GM12872 (cell line): ENCODE results near the gene POC1A.

Source experiments
- TF ChIP-seq, protein P1 (sequence below): IDR thresholded peaks from 3 replicates; pipeline ENCODE4 v1.5.1; 2011; ENCODE audit warnings: low read depth, mild to moderate bottlenecking, low read length, moderate library complexity; ENCODE audit not compliant: insufficient read depth

The POC1A gene

DNA sequence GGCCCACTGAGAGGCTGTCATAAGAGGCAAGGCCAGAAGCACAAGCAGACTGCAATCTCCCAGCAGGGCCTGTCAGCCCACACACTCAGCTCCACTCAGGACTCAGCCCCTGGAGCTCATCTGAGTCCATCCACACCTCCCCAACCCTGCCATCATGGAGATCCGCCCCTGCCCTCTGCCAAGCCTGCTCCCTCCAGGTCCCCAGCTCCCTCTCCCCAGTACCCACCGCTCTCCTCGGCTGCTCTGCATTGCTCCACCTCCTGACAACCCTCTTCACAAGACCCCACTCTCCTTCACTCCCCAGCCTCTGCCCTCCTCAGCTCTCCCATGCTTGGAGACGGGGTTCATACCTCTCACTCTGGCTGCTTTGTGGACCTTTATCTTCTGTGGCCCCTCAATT, 11.1 kb downstream of the POC1A start:
- TF ChIP-seq, protein P1, sequence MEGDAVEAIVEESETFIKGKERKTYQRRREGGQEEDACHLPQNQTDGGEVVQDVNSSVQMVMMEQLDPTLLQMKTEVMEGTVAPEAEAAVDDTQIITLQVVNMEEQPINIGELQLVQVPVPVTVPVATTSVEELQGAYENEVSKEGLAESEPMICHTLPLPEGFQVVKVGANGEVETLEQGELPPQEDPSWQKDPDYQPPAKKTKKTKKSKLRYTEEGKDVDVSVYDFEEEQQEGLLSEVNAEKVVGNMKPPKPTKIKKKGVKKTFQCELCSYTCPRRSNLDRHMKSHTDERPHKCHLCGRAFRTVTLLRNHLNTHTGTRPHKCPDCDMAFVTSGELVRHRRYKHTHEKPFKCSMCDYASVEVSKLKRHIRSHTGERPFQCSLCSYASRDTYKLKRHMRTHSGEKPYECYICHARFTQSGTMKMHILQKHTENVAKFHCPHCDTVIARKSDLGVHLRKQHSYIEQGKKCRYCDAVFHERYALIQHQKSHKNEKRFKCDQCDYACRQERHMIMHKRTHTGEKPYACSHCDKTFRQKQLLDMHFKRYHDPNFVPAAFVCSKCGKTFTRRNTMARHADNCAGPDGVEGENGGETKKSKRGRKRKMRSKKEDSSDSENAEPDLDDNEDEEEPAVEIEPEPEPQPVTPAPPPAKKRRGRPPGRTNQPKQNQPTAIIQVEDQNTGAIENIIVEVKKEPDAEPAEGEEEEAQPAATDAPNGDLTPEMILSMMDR, result no peak

DNA sequence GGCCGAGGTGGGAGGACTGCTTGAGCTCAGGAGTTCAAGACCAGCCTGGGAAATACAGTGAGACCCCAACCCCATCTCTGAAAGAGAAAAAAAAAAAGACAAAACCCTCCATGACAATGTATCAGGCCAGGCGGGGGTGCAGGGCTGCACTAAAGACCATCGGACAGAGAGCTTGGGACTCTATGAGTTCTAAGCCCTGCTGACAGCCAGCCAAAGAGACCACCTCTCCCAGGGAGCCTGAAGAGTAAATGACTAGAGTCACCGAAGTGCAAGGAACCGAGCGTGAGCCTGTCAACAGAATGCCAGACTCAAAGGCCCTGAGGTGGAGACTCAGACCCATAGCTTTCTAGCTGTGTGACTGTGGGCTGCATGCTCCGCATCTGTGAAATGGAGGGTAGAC, 12.5 kb downstream of the POC1A start:
- TF ChIP-seq, protein P1, result no peak

DNA sequence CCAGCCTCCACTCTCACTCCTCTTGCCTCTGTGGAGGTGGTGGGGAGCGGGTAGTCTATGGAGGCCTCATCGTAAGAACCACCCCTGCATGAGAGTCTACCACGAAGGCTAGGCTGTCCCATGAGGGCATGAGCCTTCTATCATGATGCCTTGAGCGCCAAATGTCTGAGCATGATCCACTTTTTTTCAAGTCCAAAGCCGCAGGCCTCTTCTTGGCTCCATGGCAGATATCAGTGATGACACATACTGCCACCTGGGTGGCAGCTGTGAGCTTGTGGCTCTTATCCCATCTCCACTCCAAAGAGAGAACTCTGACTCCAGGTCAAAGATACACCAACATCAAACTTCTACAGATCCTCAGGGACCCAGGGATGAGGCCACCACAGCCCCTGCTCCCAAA, 13.5 kb downstream of the POC1A start:
- TF ChIP-seq, protein P1, result no peak

DNA sequence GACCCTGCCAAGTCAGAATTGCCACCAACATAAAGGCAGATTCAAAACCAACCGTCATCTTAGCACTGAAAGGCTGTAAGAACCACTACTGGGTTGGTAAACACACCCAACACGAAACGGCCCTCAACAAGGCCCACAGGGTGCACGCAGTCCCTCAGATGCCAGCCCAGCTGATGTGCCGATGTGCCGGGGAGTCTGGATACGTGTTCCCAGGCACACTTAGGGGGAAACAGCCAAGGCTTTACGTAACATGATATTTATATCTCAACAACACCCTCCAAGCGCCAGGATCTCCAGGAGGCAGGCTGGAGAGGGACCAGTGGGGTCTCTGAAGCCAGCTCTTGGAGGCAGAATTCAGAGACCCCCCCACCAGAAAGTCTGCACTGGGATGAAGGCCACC, 14.2 kb downstream of the POC1A start:
- TF ChIP-seq, protein P1, result no peak

DNA sequence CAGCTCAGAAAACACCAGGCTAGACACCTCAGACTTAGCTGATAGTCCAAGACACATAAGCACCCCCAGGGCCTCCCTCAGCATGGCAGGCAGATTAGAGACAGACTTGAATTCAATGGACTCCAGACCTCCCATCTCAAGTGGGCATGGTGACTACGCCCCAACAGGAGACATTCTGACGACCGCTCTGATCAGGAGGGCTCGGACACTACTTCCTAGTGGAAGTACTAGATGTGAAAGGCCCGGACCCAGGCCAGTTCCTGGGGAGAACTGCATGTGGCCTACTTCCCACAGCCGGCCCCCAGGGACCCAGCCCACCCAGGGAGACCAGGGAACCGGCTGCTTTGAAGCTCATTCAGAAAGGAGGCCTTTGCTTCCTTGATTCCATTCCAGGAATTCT, 16.9 kb downstream of the POC1A start:
- TF ChIP-seq, protein P1, result no peak

DNA sequence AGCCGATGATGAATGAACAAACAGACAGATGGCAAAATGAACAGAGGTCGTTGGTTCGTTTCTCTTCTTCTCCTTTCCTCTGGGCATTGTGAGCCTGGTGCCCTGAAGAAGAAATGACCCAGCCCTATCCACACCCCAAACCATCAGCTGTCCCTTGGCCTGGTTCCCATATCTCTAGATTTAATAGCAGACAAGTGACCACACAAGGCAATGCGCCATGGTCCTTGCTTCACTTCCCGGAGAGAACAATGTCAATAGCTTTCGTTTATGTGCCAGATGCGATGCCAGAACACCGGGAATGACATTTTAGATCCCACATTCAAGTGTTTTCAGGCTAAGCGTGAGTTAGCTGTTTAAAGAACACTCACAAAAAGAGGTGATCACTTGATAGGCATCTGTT, 17.7 kb downstream of the POC1A start:
- TF ChIP-seq, protein P1, result no peak

DNA sequence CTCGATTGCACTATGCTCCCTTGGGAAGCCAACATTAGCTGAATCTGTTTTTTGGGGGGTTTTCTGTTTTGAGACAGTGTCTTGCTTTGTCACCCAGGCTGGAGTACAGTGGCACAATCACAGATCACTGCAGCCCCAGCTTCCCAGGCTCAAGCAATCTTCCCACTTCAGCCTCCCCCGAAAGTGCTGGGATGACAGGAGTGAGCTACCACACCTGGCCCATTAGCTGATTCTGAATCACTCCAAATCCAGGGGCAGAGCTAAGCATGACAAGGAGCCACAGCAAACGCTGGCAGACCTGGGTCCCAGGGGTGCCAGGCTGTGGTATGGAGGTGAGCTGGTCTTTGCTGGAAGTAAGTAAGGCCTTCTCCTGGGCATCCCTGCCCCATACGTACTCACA, 18.9 kb downstream of the POC1A start:
- TF ChIP-seq, protein P1, result no peak

DNA sequence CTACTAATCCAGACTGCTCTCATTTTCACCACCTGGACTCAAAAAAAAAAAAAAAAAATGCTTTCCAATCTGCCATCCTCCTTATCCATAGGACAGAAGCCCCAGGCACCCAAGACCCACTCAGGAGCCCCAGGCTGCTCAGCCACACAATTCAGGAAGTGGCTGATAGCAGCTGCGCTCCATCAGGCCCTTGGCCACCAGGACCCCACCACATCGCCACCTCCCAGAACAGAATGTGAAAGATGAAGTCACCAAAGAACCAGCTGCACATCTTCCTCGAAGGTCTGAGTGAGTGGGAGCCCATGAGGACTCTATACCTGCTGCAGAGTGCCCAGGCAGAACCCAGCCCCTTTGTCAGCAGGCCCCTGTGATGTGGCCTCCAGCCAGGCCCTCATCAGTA, 19.5 kb downstream of the POC1A start:
- TF ChIP-seq, protein P1, result no peak
